GM21515 (cell line): Measurements from ENCODE around the gene PRDX2.
"Not testable (repeated sequence)": the region's sequence is repeated elsewhere in the genome, so short reads cannot be mapped to it uniquely, and the experiment has no call there.

Experiments used
- ATAC-seq: cut with Tn5 transposase; IDR thresholded peaks from one replicate; pipeline ENCODE4 v1.9.1; 2021; ENCODE audit not compliant: unreplicated experiment

Gene PRDX2

GRCh38 chr19:12801466-12802266, at the start of gene PRDX2, which contains the start of gene THSD8:
TSS of gene PRDX2 (minus strand) at chr19:12801800. CDS start at chr19:12801261, 539 bp downstream.
TSS of gene THSD8 (plus strand) at chr19:12802069. CDS start at chr19:12802072, 3 bp downstream.
- no peak for ATAC-seq

GRCh38 chr19:12847159-12848139, 45.8 kb upstream of the PRDX2 start:
- no peak for ATAC-seq

- ATAC-seq: not testable (repeated sequence)
Observed at GRCh38 chr19:12846613-12847012, 45.0 kb upstream of the PRDX2 start.

- no peak for ATAC-seq
Observed at GRCh38 chr19:12843999-12844732, 42.6 kb upstream of the PRDX2 start.

- no peak for ATAC-seq
Observed at GRCh38 chr19:12843328-12843727, 41.7 kb upstream of the PRDX2 start.

- ATAC-seq: no peak
Observed at GRCh38 chr19:12842511-12842910, 40.9 kb upstream of the PRDX2 start.

- no peak for ATAC-seq
Observed at GRCh38 chr19:12841094-12841493, 39.5 kb upstream of the PRDX2 start.

- no peak for ATAC-seq
Observed at GRCh38 chr19:12840091-12841079, 38.8 kb upstream of the PRDX2 start.

GRCh38 chr19:12838886-12839756, 37.5 kb upstream of the PRDX2 start:
- no peak for ATAC-seq

GRCh38 chr19:12838182-12838885, 36.7 kb upstream of the PRDX2 start, which contains the start of gene MAST1:
TSS of gene MAST1 (plus strand) at chr19:12838515. CDS start at chr19:12838573, 58 bp downstream.
- ATAC-seq: no peak

GRCh38 chr19:12837225-12837624, 35.6 kb upstream of the PRDX2 start:
- ATAC-seq: no peak

GRCh38 chr19:12836529-12836863, 34.9 kb upstream of the PRDX2 start:
- no peak for ATAC-seq

- ATAC-seq: no peak
Observed at GRCh38 chr19:12834976-12835757, 33.6 kb upstream of the PRDX2 start.

- no peak for ATAC-seq
Observed at GRCh38 chr19:12834566-12834943, 33.0 kb upstream of the PRDX2 start, which contains the start of gene RTBDN. TSS of gene RTBDN (minus strand) at chr19:12834579. CDS start at chr19:12829979, 4,600 bp downstream.

- ATAC-seq: no peak
Observed at GRCh38 chr19:12833738-12834565, 32.4 kb upstream of the PRDX2 start.

GRCh38 chr19:12833418-12833737, 31.8 kb upstream of the PRDX2 start:
- no peak for ATAC-seq

- ATAC-seq: no peak
Observed at GRCh38 chr19:12828494-12828893, 26.9 kb upstream of the PRDX2 start.
